ENCODE results near the gene USP8.

DNA sequence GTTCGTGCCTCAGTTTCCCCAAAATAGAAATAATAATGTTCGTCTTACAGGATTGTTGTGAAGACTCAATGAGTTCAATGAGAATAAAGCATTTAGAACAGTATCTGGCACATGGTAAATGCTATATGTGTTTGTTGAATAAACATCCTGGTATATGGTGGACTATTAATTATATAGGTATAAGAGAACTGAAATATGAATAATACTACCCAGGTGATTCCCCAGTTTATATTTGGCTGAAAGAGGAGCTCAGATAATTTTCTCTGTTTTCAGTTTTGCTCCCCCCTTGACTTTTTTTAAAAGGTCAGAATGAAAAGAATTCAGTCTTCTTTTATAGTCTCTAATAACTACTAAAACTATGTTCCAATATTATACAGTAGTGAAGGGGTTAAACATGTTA, 46.9 kb downstream of the USP8 start:
- TF ChIP-seq, protein P1, sequence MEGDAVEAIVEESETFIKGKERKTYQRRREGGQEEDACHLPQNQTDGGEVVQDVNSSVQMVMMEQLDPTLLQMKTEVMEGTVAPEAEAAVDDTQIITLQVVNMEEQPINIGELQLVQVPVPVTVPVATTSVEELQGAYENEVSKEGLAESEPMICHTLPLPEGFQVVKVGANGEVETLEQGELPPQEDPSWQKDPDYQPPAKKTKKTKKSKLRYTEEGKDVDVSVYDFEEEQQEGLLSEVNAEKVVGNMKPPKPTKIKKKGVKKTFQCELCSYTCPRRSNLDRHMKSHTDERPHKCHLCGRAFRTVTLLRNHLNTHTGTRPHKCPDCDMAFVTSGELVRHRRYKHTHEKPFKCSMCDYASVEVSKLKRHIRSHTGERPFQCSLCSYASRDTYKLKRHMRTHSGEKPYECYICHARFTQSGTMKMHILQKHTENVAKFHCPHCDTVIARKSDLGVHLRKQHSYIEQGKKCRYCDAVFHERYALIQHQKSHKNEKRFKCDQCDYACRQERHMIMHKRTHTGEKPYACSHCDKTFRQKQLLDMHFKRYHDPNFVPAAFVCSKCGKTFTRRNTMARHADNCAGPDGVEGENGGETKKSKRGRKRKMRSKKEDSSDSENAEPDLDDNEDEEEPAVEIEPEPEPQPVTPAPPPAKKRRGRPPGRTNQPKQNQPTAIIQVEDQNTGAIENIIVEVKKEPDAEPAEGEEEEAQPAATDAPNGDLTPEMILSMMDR (IDR thresholded peaks at IDR 0.05): no peak
- no peak for TF ChIP-seq POLR2A (IDR thresholded peaks at IDR 0.05)

All from ovary (tissue), 3 donors.